Esophagus muscularis mucosa (tissue), 3 donors: ENCODE data around the gene ZFAND6.

Experiments
- CTCF ChIP-seq, 3 experiments: fragments of 200-600 bp in 2 of 3; fragments of 450-650 bp in 1 of 3; sonication (generic) in 2 of 3; IDR thresholded peaks; one replicate each; pipeline ENCODE4 v1.5.1; 2017 to 2019; ENCODE audit warnings: antibody characterized with exemption in 3 of 3, mild to moderate bottlenecking in 2 of 3, moderate library complexity in 1 of 3
- POLR2A ChIP-seq: fragments of 450-650 bp; IDR thresholded peaks from one replicate; pipeline ENCODE4 v1.6.1; 2017; ENCODE audit warnings: antibody characterized with exemption, moderate library complexity, mild to moderate bottlenecking, low read depth

- no peak for TF ChIP-seq CTCF (IDR thresholded peaks at IDR 0.05)
- no peak for TF ChIP-seq POLR2A
These were observed 103.7 kb downstream of the ZFAND6 start for GRCh38 chr15:80163217-80163616.
